Kasumi-1 (cell line): Measurements from ENCODE around the gene ENSA.
"Not testable (repeated sequence)": the region's sequence is repeated elsewhere in the genome, so short reads cannot be mapped to it uniquely, and the experiment has no call there.

ENCODE experiments used
- DNase-seq, 2 experiments: peaks; one replicate each; lab custom pipeline; 2025; lab: John Stamatoyannopoulos, UW

Gene ENSA

DNA sequence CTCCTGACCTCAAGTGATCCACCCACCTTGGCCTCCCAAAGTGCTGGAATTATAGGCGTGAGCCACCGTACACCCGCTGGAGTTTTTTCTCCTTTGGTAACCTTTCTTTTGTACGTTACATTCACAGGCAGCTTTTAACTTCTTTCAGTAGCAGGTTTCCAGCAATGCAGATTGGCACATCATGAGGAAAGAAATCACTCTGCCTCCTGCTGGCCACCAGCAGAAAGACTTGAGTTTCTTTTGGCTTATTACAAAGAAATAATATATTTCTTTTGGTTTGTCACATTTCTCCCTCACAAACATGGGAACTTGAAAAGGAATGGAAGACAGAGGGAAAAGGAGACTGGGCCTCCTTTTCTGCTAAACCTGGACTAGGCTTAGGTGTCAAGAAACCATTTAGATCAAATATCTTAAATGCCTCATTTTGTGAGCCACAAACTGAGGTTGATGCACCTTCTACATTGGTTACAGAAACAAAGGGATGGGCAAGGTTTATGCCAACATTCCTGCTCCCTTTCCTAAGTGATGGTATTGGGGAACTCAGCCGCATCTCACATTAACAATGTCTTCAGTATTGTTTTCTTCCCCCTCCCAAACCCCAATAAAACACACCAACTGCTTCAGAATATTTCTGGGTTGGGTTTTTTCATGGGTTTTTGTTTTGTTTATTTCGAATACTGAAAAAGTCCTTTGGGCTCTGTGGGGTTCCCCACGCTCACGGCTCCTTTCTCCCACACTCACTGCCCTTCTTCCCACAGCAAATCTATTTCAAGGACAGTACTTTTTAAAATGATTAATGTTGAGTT is 7.7 kb downstream of the ENSA start:
- peak; percentile 58 to 63 for DNase-seq

- no peak for DNase-seq
Observed at GRCh38 chr1:150620919-150621318, 8.5 kb downstream of the ENSA start.

DNA sequence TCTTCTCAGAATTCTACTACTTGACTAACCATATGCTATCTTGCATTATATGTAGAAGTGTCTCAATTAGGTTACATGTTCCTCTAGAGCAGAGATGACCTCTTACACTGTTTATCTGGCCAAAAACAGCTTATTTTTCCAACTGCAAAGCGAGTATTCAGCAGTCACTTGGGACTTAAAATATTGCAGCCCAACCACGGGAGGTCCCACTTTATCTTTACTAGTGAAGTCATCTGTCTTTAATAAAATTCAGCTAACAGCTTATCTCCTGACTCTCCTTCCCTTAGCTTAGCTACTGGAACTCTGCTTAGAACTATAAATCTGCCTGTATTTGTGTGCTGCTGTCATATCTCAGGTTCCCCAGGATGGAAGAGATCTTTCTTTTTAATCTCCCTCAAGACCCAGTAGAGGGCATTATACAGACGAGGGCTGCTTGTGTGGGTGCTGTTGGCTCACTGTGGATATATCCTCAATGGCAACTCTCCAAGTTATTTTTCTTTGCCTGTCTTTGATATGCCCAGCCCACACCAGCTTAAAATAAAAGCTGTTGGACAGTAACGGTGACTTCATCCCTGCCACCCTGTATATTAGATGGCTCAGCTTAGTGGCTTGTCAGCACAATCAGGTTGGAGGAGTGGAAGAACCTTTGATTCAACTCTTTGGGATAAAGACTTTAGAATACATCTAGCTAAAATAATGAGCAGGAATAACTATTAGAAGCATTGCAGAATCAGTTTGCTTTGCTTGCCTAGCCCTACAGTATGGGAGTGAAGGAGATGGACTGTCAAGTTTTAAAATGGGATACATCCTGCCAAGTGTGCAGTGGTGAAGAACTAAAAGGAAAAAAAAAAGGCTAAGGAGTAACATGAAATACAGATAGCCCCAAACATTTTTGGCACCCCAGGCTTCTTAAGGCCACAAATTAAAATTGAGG is 9.6 kb downstream of the ENSA start:
- peak; percentile 87 to 89 for DNase-seq

GRCh38 chr1:150615346-150616201 is 13.8 kb downstream of the ENSA start:
- DNase-seq: no peak

- DNase-seq: peak; percentile 93 to 94
Observed at GRCh38 chr1:150613061-150613920, 16.1 kb downstream of the ENSA start.

- DNase-seq: no peak
Observed at GRCh38 chr1:150612014-150612345, 17.4 kb downstream of the ENSA start.

GRCh38 chr1:150610576-150610975 is 18.8 kb downstream of the ENSA start:
- DNase-seq: no peak

GRCh38 chr1:150609732-150610131 is 19.7 kb downstream of the ENSA start:
- DNase-seq: no peak

GRCh38 chr1:150606463-150607142 is 22.8 kb downstream of the ENSA start:
- DNase-seq: no peak

DNA sequence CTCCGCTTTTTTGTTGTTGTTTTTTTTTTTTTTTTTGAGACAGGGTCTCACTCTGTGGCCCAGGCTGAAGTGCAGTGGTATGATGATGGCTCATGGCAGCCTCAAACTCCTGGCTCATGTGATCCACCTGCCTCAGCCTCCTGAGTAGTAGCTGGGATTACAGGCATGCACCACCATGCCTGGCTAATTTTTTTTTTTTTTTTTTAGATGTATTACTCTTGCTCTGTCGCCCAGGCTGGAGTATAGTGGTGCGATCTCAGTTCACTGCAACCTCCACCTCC is 24.0 kb downstream of the ENSA start:
- DNase-seq: not testable (repeated sequence)

DNA sequence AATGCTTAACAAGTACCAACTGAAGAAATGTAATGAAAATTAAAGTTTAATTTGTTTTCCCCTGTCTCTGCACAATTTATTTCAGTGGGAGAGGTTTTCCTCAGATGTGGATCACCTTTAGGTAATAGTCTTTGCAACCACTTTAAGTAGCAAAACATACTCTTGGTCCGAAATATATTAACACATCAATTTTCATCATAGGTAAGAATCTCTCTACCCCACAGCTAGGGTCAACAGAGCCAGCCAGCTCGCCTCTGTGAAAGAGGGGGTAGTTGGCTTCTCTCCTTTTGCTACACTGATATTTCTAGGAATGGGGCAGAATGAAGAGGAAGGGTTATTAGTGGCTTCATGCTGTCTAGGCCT is 25.2 kb downstream of the ENSA start:
- no peak for DNase-seq

DNA sequence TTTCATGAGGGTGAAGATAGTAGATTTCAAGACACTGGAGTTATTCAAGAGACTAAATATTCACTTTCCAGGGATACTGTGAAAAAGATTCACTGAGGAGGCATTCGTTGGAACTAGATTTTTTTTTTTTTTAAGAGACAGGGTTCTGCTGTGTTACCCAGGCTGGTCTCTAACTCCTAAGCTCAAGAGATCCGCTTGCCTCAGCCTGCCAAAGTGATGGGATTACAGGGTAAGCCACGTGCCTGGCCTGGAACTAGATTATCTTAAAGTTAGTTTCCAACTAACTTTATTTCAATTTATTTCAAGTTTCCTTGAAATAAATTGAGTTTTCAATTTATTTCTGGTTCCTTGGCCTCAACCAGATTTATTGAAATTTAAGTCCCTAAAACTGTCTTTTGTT is 25.7 kb downstream of the ENSA start:
- no peak for DNase-seq

DNA sequence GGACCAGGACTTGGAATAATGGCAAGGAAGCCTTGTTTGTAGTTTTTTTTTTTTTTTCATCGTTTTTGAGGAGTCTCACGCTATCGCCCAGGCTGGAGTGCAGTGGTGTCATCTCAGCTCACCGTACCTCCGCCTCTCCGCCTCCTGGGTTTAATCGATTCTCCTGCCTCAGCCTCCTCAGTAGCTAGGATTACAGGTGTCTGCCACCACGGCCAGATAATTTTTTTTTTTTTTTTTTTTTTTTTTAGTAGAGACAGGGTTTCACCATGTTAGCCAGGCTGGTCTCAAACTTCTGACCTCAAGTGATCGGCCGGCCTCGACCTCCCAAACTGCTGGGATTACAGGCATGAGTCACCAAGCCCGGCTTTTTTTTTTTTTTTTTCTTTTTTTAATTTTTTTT is 27.0 kb downstream of the ENSA start:
- DNase-seq: not testable (repeated sequence)

DNA sequence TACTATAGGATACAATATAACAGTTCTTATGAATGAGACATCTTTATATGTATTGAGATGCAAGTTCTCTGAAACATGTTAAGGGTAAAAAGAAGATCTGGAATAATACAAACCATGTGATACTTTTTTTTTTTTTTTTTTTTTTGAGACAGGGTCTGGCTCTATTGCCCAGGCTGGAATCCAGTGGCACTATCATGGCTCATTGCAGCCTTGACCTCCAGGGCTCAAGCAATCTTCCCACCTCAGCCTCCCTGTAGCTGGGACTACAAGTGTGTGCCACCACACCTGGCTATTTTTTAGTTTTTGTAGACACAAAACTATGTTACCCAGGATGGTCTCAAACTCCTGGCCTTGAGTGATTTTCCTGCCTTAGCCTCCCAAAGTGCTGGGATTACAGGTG is 27.9 kb downstream of the ENSA start:
- DNase-seq: no peak

GRCh38 chr1:150598346-150598745 is 31.1 kb downstream of the ENSA start:
- DNase-seq: not testable (repeated sequence)

- no peak for DNase-seq
Observed at GRCh38 chr1:150596976-150597375, 32.4 kb downstream of the ENSA start.

- DNase-seq: no peak
Observed at GRCh38 chr1:150596095-150596892, 33.1 kb downstream of the ENSA start.

DNA sequence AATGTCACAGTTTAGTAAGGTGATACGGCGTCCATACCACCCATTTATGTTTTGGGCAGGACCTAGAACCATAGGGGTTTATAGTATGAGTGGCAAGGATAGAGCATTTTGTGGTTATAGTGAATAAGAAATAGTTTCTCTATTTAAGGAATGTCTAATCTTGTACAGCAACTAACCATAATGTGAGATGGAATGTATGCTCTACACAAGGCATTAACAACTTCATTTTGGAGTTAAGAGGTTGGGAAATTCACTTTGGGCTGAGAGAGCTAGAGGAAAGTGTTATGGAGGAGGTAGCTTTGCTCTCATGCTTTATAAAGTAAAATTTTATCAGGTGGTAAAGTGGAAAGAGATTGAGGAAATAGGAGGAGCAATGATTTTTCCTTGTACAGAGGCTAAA is 47.0 kb downstream of the ENSA start:
- DNase-seq: no peak

DNA sequence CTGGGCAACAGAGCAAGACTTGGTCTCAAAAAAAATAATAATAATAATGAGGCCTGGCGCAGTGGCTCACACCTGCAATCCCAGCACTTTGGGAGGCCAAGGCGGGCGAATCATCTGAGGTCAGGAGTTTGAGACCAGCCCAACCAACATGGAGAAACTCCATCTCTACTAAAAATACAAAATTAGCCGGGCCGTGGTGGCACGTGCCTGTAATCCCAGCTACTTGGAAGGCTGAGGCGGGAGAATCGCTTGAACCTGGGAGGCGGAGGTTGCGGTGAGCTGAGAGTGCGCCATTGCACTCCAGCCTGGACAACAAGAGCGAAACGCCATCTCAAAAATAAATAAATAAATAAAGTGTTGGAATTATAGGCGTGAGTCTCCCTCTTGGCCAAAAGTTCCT is 47.5 kb downstream of the ENSA start:
- not testable (repeated sequence) for DNase-seq

DNA sequence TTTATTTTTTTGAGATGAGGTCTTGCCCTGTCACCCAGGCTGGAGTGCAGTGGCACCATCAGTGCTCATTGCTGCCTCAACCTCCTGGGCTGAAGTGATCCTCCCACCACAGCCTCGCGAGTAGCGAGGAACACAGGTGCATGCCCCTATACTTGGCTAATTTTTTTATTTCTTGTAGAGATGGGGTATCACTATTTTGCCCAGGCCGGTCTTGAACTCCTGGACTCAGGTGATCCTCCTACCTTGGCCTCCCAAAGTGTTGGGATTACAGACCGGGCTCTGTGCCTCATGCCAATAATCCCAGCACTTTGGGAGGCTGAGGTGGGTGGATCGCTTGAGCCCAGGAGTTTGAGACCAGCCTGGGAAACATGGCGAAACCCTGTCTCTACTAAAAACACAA is 48.0 kb downstream of the ENSA start:
- DNase-seq: not testable (repeated sequence)
